Sigmoid colon (tissue), 4 donors: ENCODE results near the gene ZNF260.

ENCODE experiments used
- EP300 ChIP-seq, 4 donors: sonication (generic); formaldehyde crosslinking; IDR thresholded peaks; one replicate each; pipeline ENCODE4 v1.6.1; 2017; ENCODE audit warnings: antibody characterized with exemption in 4 of 4
- POLR2A ChIP-seq, 2 donors: fragments of 450-650 bp; IDR thresholded peaks; one replicate each; pipeline ENCODE4 v1.6.1; 2016; ENCODE audit warnings: antibody characterized with exemption in 2 of 2, mild to moderate bottlenecking in 2 of 2, moderate library complexity in 2 of 2
- POLR2AphosphoS5 ChIP-seq, 4 donors: sonication (generic); formaldehyde crosslinking; IDR thresholded peaks; one replicate each; pipeline ENCODE4 v1.6.1; 2017; ENCODE audit warnings: antibody characterized with exemption in 4 of 4
- TF ChIP-seq, protein P1 (sequence below), 4 experiments: fragments of 450-650 bp in 3 of 4; fragments of 200-600 bp in 1 of 4; IDR thresholded peaks; one replicate each; pipeline ENCODE4 v1.5.1; 2016 to 2019; ENCODE audit warnings: antibody characterized with exemption in 4 of 4, mild to moderate bottlenecking in 3 of 4, moderate library complexity in 2 of 4

GRCh38 chr19:36489118-36489919 is 38.8 kb downstream of the ZNF260 start, which contains the start of gene ZNF566:
- TF ChIP-seq, protein P1, sequence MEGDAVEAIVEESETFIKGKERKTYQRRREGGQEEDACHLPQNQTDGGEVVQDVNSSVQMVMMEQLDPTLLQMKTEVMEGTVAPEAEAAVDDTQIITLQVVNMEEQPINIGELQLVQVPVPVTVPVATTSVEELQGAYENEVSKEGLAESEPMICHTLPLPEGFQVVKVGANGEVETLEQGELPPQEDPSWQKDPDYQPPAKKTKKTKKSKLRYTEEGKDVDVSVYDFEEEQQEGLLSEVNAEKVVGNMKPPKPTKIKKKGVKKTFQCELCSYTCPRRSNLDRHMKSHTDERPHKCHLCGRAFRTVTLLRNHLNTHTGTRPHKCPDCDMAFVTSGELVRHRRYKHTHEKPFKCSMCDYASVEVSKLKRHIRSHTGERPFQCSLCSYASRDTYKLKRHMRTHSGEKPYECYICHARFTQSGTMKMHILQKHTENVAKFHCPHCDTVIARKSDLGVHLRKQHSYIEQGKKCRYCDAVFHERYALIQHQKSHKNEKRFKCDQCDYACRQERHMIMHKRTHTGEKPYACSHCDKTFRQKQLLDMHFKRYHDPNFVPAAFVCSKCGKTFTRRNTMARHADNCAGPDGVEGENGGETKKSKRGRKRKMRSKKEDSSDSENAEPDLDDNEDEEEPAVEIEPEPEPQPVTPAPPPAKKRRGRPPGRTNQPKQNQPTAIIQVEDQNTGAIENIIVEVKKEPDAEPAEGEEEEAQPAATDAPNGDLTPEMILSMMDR (IDR thresholded peaks at IDR 0.05), result no peak
- peak in 1 of 2 donors; percentile 12 for TF ChIP-seq POLR2A (IDR thresholded peaks at IDR 0.05)
- no peak for TF ChIP-seq EP300 (IDR thresholded peaks at IDR 0.05)
- TF ChIP-seq POLR2AphosphoS5 (IDR thresholded peaks at IDR 0.05), result peak; percentile 34 to 75 (median 56)
